Activated CD8-positive, alpha-beta memory T cell treated with anti-CD3 and anti-CD28 coated beads for 36 hours (primary cell): ENCODE measurements around the gene FARSB. TPM values are rescaled to one million over a fixed set of nuclear protein-coding genes. Genes with fewer than 3 reads are reported as not detected.

Experiments used
- CTCF ChIA-PET: fragments of 350-600 bp; sonication (Branson Sonifier 250); formaldehyde crosslinking; loops from one replicate; lab custom pipeline; 2021; ENCODE audit warnings: antibody characterized with exemption; lab: Charles Lee
- POLR2A ChIA-PET: fragments of 350-600 bp; sonication (Branson Sonifier 250); formaldehyde crosslinking; loops from one replicate; lab custom pipeline; 2021; ENCODE audit warnings: antibody characterized with exemption; lab: Charles Lee
- total RNA-seq, 2 experiments: library from RNA; stranded (reverse); gene quantifications; one replicate each; pipeline ENCODE4 v1.2.3, GENCODE V29; 2021

Gene FARSB
- total RNA-seq, 2 experiments from 2014 or later: 61.2 to 62.6 TPM

GRCh38 chr2:222523783-222524544 is 131.9 kb downstream of the FARSB start:
- ChIA-PET POLR2A (no interaction called here), CTCF (no interaction called here)

GRCh38 chr2:222522082-222522481 is 133.8 kb downstream of the FARSB start:
- CTCF ChIA-PET: no interaction called here
- POLR2A ChIA-PET: no interaction called here

GRCh38 chr2:222521099-222521498 is 134.8 kb downstream of the FARSB start:
- ChIA-PET POLR2A (no interaction called here), CTCF (no interaction called here)

Other genes with a start within 250 kb of the FARSB start
- gene SGPP2, start 231.5 kb downstream of the FARSB start, total RNA-seq: 1 to 10 TPM; 5.6 to 5.7 TPM
- gene MOGAT1, start 15.6 kb upstream of the FARSB start, total RNA-seq: not detected
- 10 to 100 TPM; 46.2 to 53.4 TPM for gene ACSL3, start 204.9 kb upstream of the FARSB start, total RNA-seq